Loucy (cell line): ENCODE measurements around the gene IFNK.

Experiments
- CTCF ChIP-seq: fragments of 200-600 bp; sonication (generic); conservative IDR thresholded peaks from 2 replicates; pipeline ENCODE4 v1.5.1; 2014; ENCODE audit warnings: mild to moderate bottlenecking, antibody characterized with exemption, low read length
- EZH2phosphoT487 ChIP-seq: fragments of 200-600 bp; IDR thresholded peaks from 2 replicates; pipeline ENCODE4 v1.6.1; 2018; ENCODE audit warnings: antibody characterized with exemption, mild to moderate bottlenecking, moderate library complexity, borderline replicate concordance

- no peak for TF ChIP-seq CTCF
- TF ChIP-seq EZH2phosphoT487 = no peak
These were observed 49.8 kb upstream of the IFNK start for GRCh38 chr9:27474305-27474704.
